BJ (cell line): ENCODE data around the gene ATP2C2. TPM values are rescaled to one million over a fixed set of nuclear protein-coding genes. Genes with fewer than 3 reads are reported as not detected.

Experiments used
- CTCF ChIA-PET: fragments of 350-600 bp; formaldehyde crosslinking; extraction: SDS; loops from one replicate; lab custom pipeline; 2021; ENCODE audit warnings: antibody characterized with exemption, inconsistent platforms; lab: Yijun Ruan, JAX
- POLR2A ChIA-PET: fragments of 300-600 bp; sonication (Branson Sonifier 250); formaldehyde crosslinking; extraction: SDS; loops from one replicate; lab custom pipeline; 2021; ENCODE audit warnings: antibody characterized with exemption; lab: Charles Lee
- DNase-seq: peaks from one replicate; pipeline ENCODE4 v3.0.0-alpha.2; 2011; ENCODE audit warnings: low read depth
- H3K27me3 ChIP-seq: 2 replicates; pipeline ENCODE4 v1.6.0; 2011; ENCODE audit warnings: low read length; ENCODE audit not compliant: control insufficient read depth, insufficient read depth
- H3K36me3 ChIP-seq: 2 replicates; pipeline ENCODE4 v1.5.1; 2011; ENCODE audit warnings: low read length; ENCODE audit not compliant: control insufficient read depth, insufficient read depth
- H3K4me3 ChIP-seq: 2 replicates; pipeline ENCODE4 v1.5.1; 2011; ENCODE audit warnings: low read depth, mild to moderate bottlenecking, control low read depth, low read length
- polyA plus RNA-seq: library from polyadenylated mRNA; depleted of rRNA; stranded (reverse); fragments of >200 nt; gene quantifications from 2 replicates; pipeline ENCODE4 v1.2.3, GENCODE V29; 2011
- TF ChIP-seq, protein P1 (sequence below): IDR thresholded peaks from 2 replicates; pipeline ENCODE4 v1.5.1; 2011; ENCODE audit warnings: low read depth, mild to moderate bottlenecking, control low read depth, inconsistent platforms, low read length, moderate library complexity; ENCODE audit not compliant: insufficient read depth

The ATP2C2 gene
- polyA plus RNA-seq, 1 experiment = not detected

DNA sequence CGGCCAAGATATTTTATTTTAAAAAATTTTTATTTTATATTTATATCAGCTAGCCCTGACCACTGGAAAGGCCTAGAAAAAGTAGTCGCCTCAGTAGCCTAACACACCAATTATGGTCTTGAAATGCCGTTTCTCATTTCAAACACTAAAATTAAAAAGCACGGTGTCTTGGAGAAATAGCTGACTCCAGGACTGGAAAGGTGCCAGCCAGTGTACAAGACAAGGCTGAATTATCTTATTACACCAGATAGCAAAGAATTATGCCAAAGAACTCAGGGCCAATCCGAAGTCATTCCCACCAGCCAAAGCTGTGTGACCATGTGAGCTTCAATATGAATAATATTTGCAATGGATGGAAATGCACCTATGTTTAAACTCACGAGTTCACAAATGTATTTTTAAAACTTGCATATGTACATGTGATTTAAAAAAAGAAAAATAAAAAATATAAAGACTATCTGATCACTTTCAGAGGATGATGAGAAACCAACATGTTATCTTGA is 19.9 kb upstream of the ATP2C2 start:
- no peak for DNase-seq
- Histone ChIP-seq H3K4me3 (no peak overlapping the region), H3K36me3 (no peaks in the 10 kb centered on the region), H3K27me3 (peaks cover 8% of the 10 kb centered on the region)
- TF ChIP-seq, protein P1, sequence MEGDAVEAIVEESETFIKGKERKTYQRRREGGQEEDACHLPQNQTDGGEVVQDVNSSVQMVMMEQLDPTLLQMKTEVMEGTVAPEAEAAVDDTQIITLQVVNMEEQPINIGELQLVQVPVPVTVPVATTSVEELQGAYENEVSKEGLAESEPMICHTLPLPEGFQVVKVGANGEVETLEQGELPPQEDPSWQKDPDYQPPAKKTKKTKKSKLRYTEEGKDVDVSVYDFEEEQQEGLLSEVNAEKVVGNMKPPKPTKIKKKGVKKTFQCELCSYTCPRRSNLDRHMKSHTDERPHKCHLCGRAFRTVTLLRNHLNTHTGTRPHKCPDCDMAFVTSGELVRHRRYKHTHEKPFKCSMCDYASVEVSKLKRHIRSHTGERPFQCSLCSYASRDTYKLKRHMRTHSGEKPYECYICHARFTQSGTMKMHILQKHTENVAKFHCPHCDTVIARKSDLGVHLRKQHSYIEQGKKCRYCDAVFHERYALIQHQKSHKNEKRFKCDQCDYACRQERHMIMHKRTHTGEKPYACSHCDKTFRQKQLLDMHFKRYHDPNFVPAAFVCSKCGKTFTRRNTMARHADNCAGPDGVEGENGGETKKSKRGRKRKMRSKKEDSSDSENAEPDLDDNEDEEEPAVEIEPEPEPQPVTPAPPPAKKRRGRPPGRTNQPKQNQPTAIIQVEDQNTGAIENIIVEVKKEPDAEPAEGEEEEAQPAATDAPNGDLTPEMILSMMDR = no peak
- POLR2A ChIA-PET = interaction anchor here (0.6 kb wide), 1 partner anchor 863 kb away, joined by 3 read pairs; no protein-coding TSS in a partner anchor
- CTCF ChIA-PET = no interaction called here

GRCh38 chr16:84349862-84350684 is 18.3 kb upstream of the ATP2C2 start:
- DNase-seq = no peak
- ChIA-PET CTCF (no interaction called here), POLR2A (no interaction called here)
- no peaks in the 10 kb centered on the region for H3K36me3 ChIP-seq
- H3K27me3 ChIP-seq = peaks cover 5% of the 10 kb centered on the region
- TF ChIP-seq, protein P1 = no peak
- no peak overlapping the region for H3K4me3 ChIP-seq

- DNase-seq = no peak
- ChIA-PET POLR2A (no interaction called here), CTCF (no interaction called here)
- Histone ChIP-seq H3K4me3 (no peak overlapping the region), H3K36me3 (no peaks in the 10 kb centered on the region), H3K27me3 (peaks cover 5% of the 10 kb centered on the region)
- TF ChIP-seq, protein P1 = no peak
Observed at GRCh38 chr16:84350685-84351400, 17.5 kb upstream of the ATP2C2 start.

- Histone ChIP-seq H3K27me3 (peaks cover 3% of the 10 kb centered on the region; the same call in 1 of the 2 replicates), H3K36me3 (no peaks in the 10 kb centered on the region), H3K4me3 (no peak overlapping the region)
- TF ChIP-seq, protein P1 = no peak
- ChIA-PET POLR2A (no interaction called here), CTCF (no interaction called here)
- no peak for DNase-seq
Observed at GRCh38 chr16:84351630-84352029, 16.7 kb upstream of the ATP2C2 start.

GRCh38 chr16:84354306-84354705 is 14.0 kb upstream of the ATP2C2 start:
- Histone ChIP-seq H3K36me3 (no peaks in the 10 kb centered on the region), H3K4me3 (no peak overlapping the region), H3K27me3 (peaks cover 1% of the 10 kb centered on the region; the same call in 1 of the 2 replicates)
- TF ChIP-seq, protein P1 = no peak
- ChIA-PET CTCF (no interaction called here), POLR2A (no interaction called here)
- no peak for DNase-seq
